Stimulated activated CD4-positive, alpha-beta T cell treated with anti-CD3 and anti-CD28 coated beads, Interleukin-4, amount 100 ng/mL, for 24 hours (primary cell): Measurements from ENCODE around the gene MATN1.
A peak's percentile ranks its signal among the peaks of the same experiment; 100 is the strongest.

ENCODE experiments used
- DNase-seq: peaks from one replicate; pipeline ENCODE4 v3.0.0-alpha.2; 2020

The MATN1 gene

DNA sequence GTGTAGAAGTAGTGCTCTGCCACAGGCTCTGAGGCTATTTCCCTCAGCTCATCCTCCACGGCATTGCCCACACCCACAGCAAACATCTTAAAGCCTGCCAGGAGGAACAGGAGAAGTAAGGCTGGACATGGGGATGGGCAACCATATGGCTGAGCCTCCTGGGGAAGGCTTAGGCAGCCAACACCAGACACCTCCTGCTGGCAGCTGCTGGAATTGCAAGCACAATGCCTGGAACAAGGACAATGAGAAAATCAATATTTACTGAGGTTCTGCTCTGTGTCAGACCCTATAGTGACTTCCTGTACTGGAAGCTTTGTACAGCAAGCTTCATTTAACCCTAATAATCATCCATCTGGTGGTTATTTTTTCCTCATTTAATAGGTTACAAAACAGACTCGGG is 8.2 kb downstream of the MATN1 start:
- DNase-seq: peak; percentile 29

DNA sequence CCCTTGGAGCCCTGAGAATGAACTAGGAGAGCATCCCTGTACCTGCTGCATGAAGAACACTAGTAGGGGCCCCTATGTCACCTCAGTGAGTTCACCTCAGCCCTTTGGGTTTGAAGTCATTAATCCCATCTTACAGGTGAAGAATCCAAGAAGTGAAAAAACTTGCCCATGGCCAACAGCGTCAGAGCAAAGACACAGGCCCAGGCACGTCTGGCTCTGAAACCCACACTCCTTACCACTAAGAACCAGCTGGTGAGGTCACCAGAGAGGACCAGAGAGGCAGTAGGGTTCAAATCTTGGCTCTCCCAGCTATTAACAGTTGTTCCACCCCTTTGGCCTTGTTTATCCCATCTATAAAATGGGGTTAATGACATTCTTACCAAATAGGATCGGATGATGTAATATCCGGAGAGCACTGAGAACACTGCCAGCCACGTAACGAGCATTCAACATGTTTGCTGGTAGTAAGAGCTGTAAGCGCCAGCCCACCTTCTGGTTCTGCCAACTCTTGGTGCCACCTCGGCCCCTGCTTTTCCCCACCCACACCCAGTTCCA is 8.8 kb downstream of the MATN1 start:
- DNase-seq: no peak

DNA sequence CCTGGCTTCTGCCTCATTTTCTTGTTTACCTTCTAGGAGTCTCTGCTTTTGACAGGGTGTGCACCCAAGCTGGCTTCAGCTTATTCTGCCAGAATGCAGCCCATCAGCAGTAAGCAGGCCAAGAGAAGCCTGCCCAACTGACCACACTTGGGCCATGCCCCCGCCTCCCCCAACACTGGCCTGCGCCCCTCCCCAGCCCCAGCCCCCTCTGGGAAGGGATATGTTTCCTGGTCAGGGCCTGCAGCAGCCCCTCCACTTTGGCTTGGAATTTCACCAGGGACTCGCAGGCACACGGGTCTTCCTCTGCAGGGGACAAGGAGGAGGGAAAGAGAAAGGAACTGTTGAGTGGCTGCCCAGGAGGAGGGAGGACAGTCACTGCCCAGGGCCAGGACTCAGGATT is 9.4 kb downstream of the MATN1 start:
- no peak for DNase-seq

DNA sequence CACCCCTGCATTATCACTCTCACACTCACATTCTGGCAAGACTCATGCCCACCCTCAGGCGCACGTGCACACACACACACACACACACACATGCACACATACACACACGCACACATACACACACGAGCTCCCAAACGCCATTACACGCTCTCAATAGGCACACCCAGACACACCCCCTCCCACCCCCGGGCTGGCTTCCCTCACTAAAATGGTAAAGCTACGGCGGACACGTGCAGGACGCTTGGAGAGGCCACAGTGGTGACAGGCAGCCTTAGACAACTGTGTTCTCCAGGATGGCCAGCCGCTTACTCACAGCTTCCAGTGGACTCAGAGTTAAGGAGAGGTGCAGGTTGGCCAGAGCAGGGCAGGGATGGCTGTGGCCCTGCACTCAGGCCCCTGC is 10.1 kb downstream of the MATN1 start:
- DNase-seq: no peak

DNA sequence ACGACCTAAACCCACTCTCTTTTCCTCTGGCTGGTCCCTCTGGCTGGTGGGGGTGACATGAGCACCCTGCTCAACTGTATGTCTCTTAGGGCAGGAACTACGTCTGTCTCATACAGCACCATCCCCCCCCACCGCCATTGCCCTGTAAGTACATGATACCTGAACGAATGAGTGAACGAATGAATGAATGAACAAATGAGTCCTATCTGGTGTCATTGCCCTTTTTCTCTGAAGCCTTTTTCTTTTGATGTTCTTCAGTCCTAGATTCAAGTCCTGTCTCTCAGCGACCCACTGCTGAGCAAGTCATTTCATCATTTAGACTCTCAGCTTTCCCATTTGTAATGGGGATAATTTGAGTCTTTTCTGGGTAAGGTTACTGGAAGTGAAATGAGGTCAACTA is 10.8 kb downstream of the MATN1 start:
- no peak for DNase-seq

DNA sequence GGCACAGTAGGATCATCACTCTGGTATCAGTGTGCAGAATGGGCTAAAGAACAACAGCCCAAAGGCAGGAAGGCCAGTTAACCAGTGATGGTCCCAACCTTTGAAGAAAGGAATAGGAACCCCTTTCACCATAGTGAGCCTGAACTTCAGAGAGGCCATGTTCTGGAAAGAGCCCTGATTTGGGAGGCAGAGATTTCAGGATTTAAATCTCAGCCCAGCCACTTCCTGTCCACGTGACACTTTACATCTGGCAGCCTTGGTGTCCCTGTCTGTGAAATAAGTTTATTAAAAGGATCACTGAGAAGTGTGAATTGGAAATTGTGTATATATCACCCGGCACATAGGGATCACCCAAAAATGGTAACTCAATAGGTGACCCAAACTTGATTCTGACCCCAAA is 13.0 kb downstream of the MATN1 start:
- no peak for DNase-seq

DNA sequence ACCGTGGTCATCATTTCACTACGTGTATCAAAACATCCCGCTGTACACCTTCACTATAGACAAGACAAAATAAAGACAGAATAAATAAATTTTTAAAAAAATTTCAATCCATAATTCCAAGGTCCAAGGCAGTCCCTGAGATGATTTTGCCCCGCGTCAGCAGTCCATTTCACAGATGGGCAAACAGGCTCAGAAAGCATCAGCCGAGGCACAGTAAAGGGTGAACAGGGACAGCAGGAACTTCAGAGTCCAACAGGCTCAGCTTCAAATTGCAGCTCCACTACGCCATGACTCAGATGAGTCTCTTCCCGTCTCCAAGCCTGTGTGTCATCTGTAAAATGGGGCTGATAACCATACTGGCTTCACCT is 15.0 kb downstream of the MATN1 start:
- no peak for DNase-seq

DNA sequence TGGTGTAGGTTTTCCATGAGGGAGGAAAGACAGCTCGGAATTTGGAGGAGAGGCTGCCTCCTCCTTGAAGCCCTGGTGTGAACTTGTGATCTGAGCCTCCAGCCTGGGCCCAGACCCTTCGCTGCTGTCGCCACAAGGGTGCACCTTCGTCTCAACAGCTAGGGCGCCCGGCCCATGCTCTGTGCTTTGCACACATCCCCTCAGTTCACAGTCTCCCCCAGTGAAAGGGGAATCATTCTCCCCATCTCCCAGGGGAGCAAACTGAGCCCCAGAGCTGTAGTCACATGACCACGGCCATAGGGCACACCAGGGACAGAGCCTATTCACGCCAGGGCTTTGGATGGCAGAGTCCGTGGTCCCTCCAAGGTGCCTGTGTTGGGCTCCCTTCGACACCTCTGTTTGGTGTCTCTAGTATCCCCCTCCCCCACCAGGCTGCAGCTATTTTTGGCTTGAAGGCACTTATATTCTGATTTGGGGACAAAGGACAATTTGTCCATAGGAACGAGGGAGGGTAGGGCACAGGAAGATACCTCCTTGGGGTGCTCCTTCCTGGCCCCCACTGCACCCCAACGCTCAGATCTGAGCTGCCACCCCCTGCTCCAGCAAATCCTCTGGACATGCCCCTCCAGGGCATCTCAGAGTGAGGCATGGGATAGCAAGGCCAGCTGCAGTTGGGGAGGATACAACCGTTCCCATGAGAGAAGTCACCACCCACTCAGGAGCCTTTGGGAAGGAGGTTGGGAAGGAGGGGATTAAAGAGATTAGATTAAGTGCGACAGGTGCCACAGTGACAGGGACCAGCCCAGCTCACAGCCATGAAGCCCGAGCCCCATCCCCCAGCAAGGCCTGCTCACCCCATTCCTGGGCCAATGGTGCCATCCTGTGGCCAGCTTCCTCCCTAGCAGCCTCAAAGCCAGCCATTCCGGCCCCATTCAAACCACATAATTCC is 15.7 kb downstream of the MATN1 start:
- peak; percentile 69 for DNase-seq

DNA sequence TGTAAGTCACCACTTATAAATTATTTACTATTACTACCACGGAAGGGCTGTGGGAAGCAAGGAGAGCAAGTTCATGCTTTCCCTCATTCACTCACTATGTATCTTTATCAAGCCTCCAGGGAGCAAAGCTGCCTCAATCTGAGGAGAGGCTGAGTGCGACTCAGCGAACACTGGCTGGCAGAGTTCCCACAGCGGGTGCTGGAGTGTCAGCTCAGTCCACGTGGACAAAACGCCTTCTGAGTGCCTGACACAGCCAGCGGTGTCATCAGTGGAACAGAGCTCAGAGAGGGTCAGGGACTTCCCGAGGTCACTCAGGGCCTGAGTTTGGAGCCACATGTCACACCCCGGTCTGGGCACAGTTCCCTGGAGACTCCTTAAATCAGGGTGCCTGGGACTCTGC is 16.9 kb downstream of the MATN1 start:
- no peak for DNase-seq

DNA sequence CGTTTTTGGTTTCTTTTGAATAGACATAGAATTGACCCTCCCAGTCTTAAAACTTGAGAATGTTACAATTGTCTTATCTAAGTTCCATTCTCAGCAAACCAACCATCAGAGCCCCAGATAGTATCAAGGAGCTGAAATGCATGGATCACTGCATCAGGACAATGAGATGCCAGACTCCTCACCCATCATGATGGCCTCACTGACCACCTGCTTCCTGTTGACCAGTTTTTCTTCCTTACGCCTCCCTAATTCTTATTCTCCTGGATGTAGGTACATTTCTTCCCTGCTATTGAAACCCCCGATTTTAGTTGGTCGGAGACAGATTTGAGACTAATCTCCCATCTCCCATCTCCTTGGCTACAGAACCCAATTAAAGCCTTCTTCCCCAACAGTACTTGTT is 17.7 kb downstream of the MATN1 start:
- DNase-seq: no peak

DNA sequence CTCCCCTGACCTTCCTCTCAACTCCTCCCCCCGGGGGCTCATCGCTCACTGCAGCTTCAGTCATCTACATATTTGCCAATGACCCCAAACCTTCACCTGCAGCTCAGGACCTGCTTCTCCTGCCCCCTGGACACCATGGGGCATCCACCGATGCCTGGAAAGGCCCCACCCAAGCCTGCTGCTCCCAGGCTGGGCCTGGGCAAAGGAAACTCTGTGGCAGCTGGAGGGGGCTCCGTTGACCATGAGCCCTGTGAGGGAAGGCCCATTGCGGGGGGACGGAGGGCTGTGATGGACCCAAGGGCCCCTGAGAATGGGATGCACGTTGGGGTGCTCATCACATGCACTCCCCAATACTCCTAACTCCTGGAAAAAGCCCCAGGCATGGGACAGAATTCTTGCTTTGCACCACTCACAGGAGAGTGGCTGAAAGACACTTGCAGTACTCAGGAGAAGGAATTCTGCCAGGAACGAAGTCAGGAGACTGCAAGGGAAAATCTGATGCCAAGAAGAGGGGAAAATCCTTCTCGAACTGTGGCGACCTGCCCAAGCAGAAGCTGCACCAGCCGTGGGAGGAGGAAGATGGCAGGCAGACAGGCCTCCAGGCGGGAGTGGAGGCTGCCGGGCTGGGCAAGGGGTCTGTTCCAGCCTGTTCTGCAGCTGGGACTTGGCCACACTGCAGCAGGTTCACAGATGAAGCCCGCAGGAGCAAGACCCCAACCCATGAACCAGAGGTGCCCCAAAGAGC is 18.4 kb downstream of the MATN1 start:
- DNase-seq: no peak

DNA sequence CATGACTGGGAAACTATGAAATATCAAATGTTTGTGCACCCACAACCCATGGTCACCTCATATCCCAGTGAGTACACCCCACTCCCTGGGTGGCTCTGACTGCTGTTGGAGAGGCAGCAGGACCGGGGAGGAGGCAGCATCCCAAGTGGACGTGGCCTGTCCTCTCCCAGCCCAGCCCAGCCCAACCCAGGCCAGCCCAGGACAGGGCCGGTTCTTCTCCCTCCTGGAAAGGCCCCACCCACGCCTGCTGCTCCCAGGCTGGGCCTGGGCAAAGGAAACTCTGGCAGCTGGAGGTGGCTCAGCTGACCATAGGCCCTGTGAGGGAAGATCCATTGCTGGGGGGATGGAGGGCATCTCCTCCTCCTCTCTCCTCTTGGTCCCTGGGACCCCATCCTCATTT is 19.1 kb downstream of the MATN1 start:
- DNase-seq: no peak

DNA sequence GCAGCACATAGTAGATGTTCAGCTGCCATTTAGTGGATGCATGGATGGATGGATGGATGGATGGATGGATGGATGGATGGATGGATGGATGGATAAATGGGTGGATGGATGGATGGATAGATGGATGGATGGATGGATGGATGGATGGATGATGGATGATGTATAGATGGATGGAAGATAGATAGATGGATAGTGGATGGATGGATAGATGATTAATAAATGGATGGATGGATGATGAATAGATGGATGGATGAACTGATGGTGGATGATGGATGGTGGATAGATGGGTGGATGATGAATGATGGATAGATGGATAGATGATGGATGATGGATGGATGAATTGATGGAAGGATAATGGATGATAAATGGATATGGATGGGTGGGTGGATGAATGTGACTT is 20.6 kb downstream of the MATN1 start:
- DNase-seq: no peak

DNA sequence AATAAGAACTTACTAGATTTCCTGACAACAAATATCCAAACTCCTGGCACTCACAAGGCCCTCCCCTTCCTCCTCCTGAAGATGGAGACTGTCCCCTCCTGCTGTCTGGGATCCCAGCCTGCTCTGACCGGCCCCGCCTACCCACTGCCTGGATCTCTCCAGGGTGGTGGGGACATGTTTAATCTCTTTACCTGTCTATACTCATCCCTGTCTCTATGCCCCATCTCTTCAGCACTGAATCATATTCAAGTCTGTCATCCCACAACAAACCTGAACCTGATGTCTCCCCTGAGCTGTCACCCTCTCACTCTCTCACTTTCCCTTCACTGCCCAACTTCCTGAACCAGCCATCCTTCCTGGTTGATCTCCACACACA is 22.1 kb downstream of the MATN1 start:
- no peak for DNase-seq

DNA sequence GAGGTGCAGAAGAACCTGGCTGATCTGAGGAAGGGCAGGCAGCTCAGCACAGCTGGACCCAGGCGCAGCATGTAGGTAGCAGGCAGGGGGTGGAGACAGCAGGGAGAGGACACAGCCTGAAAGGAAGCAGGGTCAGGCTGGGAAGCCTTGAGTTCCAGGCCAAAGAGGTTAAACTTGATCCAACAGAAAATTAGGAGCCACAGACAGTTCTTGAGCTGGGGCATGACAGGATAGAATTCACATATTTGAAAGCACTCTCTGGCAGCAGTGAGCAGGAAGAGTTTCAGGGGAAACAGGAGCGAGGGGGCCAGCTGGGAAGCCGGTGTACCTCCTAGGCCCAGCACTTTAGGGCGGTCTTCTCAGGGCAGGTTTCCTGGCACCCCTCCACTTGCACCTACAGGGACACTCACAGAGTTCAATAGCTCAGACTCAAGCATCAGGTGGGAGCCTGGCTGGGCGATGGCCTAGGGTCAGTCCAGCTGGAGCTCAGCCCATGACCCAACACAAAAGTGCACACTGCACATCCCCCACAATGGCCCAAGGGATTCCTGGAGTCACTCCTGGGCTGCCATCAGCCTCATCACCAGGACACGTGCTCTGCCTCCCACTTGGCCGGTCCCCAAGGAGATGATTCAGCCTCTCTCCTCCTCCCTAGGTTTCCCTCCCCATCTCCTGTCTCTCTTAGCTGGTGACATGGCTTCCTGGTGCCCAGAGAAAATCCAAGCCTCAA is 22.7 kb downstream of the MATN1 start:
- no peak for DNase-seq

DNA sequence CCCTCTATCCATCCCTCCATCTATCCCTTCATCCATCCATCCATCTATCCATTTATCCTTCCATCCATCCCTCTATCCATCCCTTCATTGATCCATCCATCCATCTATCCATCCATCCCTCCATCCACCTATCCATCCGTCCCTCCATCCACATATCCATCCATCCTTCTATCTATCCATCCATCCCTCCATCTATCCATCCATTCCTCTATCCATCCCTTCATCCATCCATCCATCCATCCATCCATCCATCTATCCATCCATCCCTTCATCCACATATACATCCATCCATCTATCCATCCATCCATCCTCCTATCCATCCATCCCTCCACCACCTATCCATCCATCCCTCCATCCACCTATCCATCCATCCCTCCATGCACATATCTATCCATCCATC is 23.6 kb downstream of the MATN1 start:
- no peak for DNase-seq

DNA sequence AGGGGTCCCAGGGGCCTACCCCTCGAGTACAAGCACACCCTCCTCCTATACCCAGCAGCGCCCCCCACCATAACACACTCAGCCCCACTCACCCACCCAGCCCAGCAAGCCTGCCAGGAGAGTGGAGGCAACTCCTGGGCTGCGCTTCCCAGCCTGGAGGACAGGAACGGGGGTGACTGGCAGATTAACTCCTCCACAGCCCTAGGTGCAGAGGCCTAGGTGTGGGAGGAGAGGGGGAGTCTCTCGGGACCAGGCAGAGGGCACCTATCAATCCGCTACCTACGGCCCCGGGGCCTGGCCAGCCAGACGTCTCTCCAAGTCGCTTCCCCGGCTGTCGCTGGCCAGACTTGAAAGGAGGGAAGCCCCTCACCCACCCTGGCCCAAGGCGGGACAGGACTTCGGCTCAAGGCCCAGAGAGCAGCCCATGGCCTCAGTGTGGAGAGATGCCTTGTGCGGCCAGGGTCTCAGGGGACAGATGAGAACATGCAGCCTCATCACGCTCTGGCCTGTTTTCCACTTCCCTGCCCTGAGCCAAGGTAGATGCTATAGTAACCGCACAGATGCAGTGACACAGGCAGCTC is 24.9 kb downstream of the MATN1 start:
- no peak for DNase-seq

DNA sequence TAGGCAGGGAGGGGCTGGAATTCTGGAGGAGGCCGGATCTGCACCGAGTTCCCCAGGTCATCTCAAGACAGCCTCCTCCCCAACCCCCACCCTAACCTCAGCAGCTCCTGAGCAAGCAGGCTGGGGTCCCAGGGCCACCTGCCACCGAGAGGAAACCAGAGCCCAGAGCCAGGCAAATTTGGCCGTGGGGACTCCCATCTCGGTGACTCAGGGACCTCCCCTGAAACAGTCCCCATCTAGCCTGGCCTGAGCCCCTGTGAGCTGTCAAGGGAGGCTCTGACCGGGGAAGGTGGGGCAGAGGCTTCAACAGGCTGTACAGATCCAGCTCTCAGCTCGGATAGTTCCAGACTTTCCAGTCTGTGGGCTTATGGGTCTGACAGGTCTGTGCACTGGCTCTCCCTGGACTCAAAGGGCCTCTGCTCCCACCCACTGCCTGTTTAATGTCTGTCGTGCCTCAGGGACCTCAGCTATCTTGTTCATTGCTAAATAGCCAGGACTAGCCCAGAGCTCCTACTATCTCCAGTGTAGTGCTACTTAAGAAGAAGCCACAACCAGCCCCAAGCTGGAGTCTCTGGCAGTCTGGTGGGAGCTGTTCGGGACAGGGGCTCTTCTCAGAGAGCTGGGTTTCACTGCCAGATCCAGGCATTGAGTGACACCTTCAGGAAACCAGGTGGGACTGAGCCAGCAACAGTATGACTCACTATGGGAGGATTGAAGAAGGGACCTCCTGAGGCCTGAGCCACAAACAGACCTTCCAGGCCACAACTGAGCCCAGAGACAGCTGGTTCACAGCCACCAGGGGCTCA is 25.6 kb downstream of the MATN1 start:
- no peak for DNase-seq

DNA sequence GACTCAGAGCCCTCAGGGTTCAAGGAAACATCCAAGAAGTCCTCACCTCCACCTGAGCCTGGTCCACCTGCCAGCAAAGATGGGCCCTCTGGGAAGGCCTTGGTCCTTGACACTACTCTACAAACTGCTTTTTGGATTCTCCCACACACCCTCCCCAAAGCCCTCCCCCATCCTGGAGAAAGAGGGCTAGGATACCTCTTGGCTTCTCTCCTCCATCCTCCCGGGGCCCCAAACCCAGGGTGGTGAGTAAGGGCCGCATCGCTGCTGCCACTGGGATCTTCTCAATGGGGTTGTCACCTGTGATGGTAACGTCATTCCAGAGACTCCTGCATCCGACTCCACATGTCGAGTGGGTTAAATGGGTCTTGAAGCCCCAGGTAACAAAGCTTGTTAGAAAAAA is 26.6 kb downstream of the MATN1 start:
- DNase-seq: no peak

DNA sequence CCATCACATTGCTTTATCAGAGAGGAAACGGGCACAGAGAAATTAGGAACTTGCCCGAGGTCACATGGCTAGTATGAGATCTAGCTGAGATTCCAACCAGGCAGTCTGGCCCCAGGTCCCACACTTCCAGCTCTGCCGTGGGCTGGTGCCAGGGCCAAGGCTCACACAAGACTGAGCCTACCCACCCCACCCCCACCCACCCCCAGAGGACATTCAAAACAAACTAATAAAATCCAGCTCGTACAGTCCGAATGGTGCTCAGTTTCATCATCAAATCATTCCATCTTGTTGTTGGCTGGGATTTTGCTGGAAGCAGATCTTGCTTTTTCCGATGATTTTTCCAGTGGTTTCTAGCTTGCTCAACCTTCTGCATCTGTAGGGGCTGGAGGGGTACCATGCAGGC is 27.9 kb downstream of the MATN1 start:
- DNase-seq: no peak

DNA sequence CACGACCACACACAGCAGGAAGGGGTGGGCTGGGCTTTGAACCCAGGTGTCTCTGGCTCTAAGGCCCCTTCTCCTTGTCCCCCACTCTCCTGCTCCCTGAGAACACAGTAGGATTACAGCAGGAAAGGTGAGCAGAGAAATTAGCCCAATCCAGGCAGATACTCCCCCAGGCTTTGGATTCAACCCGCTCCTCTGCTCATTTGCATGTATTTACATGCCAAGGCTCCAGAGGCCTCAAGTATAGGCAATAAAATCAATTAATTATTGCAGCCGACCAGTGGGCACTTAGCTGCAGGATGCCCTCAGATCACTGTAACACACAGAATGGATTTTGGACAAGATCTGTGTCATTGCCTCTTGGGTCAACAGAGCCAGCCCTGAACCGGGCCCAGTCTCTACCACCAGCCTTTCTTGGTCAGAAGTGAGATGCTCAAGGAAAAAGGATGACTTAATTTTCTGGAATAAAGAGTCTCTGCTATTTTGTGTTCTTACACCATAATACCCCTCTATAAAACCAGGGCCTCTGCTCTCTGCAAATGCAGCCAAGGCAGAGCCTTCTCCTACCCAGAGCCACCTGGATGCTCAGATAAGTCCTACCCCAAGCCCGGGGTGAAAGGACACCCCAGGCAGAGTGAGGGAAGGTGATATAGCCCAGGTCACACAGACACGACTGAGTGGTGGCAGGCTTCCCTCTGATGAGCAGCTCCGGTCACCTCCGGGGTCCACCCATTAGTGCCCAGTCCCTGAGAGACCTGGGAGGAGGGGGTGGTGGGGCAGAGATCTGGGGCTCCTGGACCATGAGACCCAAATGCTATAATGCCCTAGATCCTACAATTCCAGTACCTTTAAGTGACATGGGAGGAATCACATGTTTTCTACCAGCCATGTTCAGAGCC is 28.9 kb downstream of the MATN1 start:
- DNase-seq: no peak
